ENCODE data around the gene RAPGEF1.

RAPGEF1 gene

DNA sequence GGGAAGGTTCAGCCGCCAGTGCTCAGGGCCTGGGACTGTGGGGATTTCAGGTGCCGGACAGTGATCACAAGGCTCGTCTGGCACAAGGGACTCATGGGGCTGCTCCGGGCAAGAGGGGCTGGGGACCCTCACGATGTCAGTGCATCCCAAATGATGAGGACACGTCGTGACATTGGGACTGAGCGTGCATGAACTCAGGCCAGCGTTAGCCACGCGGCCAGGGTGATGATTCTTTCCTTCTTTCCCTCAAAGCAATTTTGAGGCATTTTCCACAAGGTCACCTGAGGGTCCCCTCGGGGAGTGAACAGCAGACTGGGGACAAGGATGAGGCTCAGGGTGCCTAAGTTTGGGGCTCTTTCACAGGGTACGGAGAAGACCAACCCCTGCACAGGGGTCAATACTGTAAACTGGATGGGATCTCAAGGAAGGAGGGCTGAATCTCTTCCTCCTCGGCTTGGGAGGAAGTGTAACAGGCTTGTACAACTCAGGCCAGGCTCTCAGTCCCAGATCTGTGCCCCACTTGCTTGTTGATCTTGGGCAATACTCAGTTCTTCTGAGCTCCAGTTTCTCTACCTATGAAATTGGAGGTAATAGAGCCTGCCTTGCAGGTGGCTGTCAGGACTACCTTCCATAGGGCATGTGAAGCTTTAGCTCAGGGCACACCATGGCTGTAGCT, 116.1 kb downstream of the RAPGEF1 start:
- Histone ChIP-seq H3K27me3 (ENCODE audit: control insufficient read depth, insufficient read depth, low read length) (no peaks in the 10 kb centered on the region), H3K36me3 (ENCODE audit: control insufficient read depth, insufficient read depth, low read length) (peaks cover 38% of the 10 kb centered on the region), H3K4me3 (ENCODE audit: low read length) (no peak overlapping the region), H3K9ac (ENCODE audit: low read length) (no peak overlapping the region), H3K27ac (ENCODE audit: low read depth, low read length) (no peak overlapping the region), H3K4me1 (ENCODE audit: control insufficient read depth, insufficient read depth, low read length) (no peaks in the 10 kb centered on the region)

DNA sequence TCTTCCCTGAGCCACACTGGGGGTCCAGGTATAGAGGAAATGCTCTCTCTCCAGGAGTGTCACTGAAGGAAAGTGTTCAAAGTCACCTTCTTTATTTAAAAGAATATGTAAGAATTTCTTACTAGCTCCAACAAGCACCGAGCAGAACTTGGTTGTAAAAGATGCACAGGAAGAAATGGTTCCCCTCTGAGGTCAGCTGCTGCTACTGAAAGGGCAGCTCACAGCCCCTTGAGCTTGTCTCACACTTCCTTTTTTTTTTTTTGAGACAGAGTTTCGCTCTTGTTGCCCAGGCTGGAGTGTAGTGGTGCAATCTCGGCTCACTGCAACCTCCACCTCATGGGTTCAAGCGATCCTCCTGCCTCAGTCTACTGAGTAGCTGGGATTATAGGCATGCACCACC, 117.4 kb downstream of the RAPGEF1 start:
- Histone ChIP-seq H3K4me3 (ENCODE audit: low read length) (no peak overlapping the region), H3K4me1 (ENCODE audit: control insufficient read depth, insufficient read depth, low read length) (no peaks in the 10 kb centered on the region), H3K36me3 (ENCODE audit: control insufficient read depth, insufficient read depth, low read length) (peaks cover 40% of the 10 kb centered on the region), H3K9ac (ENCODE audit: low read length) (no peak overlapping the region), H3K27me3 (ENCODE audit: control insufficient read depth, insufficient read depth, low read length) (no peaks in the 10 kb centered on the region), H3K27ac (ENCODE audit: low read depth, low read length) (no peak overlapping the region)

DNA sequence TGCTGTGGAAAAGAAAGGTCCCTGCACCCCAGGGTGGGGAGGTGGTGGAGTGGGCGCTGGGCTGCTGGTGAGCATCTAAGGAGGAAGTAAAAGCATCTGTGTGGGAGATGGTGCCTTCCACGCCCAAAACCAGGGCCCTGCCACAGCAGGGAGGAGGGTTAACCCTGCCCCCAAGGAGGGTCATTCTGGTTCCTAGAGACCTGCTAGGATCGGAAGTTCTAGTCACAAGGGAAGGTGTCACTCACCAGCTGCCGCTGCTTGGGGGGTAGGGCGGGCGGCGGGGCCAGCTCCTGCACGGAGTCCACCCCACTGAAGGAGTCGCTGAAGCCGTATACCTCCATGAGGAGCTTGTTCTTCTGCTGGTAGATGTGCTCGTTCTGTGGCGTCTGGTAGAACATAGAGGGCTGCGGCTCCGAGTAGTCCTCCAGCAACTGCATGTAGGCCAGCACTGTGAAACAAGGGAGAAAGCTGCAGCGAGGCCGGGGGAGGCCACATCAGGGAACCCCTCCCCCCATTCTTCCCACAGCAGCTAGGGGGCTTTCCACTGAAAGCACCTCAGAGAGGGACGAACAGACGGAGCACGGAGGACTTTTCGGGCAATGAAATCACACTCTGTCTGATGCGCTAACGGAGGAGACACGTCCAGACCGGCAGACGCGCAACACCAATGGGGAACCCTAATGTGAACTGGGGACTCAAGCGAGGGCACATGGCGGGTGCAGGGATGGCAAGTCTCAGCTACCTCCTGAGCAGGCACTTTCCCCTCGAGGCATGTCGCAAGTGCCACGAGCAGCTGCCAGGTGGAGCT, 118.1 kb downstream of the RAPGEF1 start:
- H3K36me3 ChIP-seq (ENCODE audit: control insufficient read depth, insufficient read depth, low read length), result peaks cover 40% of the 10 kb centered on the region
- H3K4me3 ChIP-seq (ENCODE audit: low read length), result no peak overlapping the region
- H3K27ac ChIP-seq (ENCODE audit: low read depth, low read length), result no peak overlapping the region
- no peaks in the 10 kb centered on the region for H3K4me1 ChIP-seq (ENCODE audit: control insufficient read depth, insufficient read depth, low read length)
- H3K9ac ChIP-seq (ENCODE audit: low read length), result no peak overlapping the region
- H3K27me3 ChIP-seq (ENCODE audit: control insufficient read depth, insufficient read depth, low read length), result no peaks in the 10 kb centered on the region

- Histone ChIP-seq H3K27me3 (ENCODE audit: control insufficient read depth, insufficient read depth, low read length) (no peaks in the 10 kb centered on the region), H3K9ac (ENCODE audit: low read length) (no peak overlapping the region), H3K36me3 (ENCODE audit: control insufficient read depth, insufficient read depth, low read length) (peaks cover 37% of the 10 kb centered on the region), H3K4me3 (ENCODE audit: low read length) (no peak overlapping the region), H3K4me1 (ENCODE audit: control insufficient read depth, insufficient read depth, low read length) (no peaks in the 10 kb centered on the region), H3K27ac (ENCODE audit: low read depth, low read length) (no peak overlapping the region)
Observed at GRCh38 chr9:131620764-131621520, 118.9 kb downstream of the RAPGEF1 start.

- H3K27ac ChIP-seq (ENCODE audit: low read depth, low read length), result no peak overlapping the region
- no peak overlapping the region for H3K9ac ChIP-seq (ENCODE audit: low read length)
- H3K27me3 ChIP-seq (ENCODE audit: control insufficient read depth, insufficient read depth, low read length), result no peaks in the 10 kb centered on the region
- peaks cover 30% of the 10 kb centered on the region for H3K36me3 ChIP-seq (ENCODE audit: control insufficient read depth, insufficient read depth, low read length)
- no peaks in the 10 kb centered on the region for H3K4me1 ChIP-seq (ENCODE audit: control insufficient read depth, insufficient read depth, low read length)
- H3K4me3 ChIP-seq (ENCODE audit: low read length), result no peak overlapping the region
Observed at GRCh38 chr9:131619680-131620079, 120.2 kb downstream of the RAPGEF1 start.

GRCh38 chr9:131618785-131619184, 121.1 kb downstream of the RAPGEF1 start:
- Histone ChIP-seq H3K27me3 (ENCODE audit: control insufficient read depth, insufficient read depth, low read length) (no peaks in the 10 kb centered on the region), H3K9ac (ENCODE audit: low read length) (no peak overlapping the region), H3K4me3 (ENCODE audit: low read length) (no peak overlapping the region), H3K36me3 (ENCODE audit: control insufficient read depth, insufficient read depth, low read length) (peaks cover 21% of the 10 kb centered on the region), H3K4me1 (ENCODE audit: control insufficient read depth, insufficient read depth, low read length) (no peaks in the 10 kb centered on the region), H3K27ac (ENCODE audit: low read depth, low read length) (no peak overlapping the region)

GRCh38 chr9:131618071-131618479, 121.8 kb downstream of the RAPGEF1 start:
- H3K36me3 ChIP-seq (ENCODE audit: control insufficient read depth, insufficient read depth, low read length), result peaks cover 28% of the 10 kb centered on the region
- no peaks in the 10 kb centered on the region for H3K27me3 ChIP-seq (ENCODE audit: control insufficient read depth, insufficient read depth, low read length)
- H3K27ac ChIP-seq (ENCODE audit: low read depth, low read length), result no peak overlapping the region
- no peak overlapping the region for H3K4me3 ChIP-seq (ENCODE audit: low read length)
- H3K4me1 ChIP-seq (ENCODE audit: control insufficient read depth, insufficient read depth, low read length), result no peaks in the 10 kb centered on the region
- no peak overlapping the region for H3K9ac ChIP-seq (ENCODE audit: low read length)

DNA sequence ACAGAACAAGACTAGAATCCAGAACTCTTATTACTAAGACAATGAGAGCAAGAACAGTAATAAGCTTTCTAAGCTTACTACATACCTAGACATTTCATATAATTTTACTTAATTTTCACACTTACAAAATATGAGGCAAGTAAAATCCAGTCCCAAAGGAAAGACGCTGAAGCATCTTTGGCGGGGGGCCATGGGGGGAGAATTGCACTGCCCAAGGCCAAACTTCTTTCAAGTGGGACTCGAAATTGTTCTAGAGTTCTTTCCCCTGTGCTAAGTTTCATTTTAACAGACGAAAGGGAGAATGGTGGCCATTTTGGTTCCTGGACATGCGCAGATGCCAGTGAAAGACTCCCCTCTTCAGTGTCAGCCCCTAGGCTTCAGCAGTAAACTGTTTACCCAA, 122.3 kb downstream of the RAPGEF1 start:
- H3K9ac ChIP-seq (ENCODE audit: low read length), result no peak overlapping the region
- H3K27ac ChIP-seq (ENCODE audit: low read depth, low read length), result no peak overlapping the region
- H3K4me1 ChIP-seq (ENCODE audit: control insufficient read depth, insufficient read depth, low read length), result no peaks in the 10 kb centered on the region
- no peak overlapping the region for H3K4me3 ChIP-seq (ENCODE audit: low read length)
- no peaks in the 10 kb centered on the region for H3K27me3 ChIP-seq (ENCODE audit: control insufficient read depth, insufficient read depth, low read length)
- peaks cover 28% of the 10 kb centered on the region for H3K36me3 ChIP-seq (ENCODE audit: control insufficient read depth, insufficient read depth, low read length)

DNA sequence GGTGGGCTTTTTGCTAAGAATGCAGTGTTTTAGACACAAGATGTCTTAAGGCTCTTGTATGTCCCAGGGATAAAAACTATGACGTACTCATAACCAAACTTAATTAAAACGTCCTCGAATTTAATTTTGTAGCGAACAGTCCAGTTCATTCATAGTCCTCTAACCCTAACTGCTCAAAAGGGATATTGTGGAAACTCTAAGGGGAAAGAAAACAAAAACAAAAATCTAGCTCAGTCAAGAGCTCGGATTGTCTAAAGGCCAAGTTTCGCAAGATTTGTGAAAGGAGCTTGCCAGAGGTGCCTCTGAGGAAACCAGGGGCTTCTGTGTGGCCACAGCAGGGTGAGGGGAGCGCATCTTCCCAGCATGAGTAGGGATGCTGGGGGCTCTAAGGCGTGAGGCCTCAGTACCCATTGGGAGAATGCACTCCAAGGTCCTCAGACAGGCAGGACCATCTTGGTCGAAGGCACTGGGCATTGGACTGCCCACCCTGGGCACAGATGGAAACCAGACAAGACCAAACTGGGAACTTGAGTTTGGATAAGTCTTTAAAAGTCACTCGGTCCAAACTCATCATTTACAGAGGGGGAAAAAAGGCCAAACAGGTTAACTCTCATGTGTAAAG, 122.8 kb downstream of the RAPGEF1 start:
- H3K27ac ChIP-seq (ENCODE audit: low read depth, low read length), result no peak overlapping the region
- H3K4me1 ChIP-seq (ENCODE audit: control insufficient read depth, insufficient read depth, low read length), result no peaks in the 10 kb centered on the region
- no peak overlapping the region for H3K9ac ChIP-seq (ENCODE audit: low read length)
- H3K27me3 ChIP-seq (ENCODE audit: control insufficient read depth, insufficient read depth, low read length), result no peaks in the 10 kb centered on the region
- no peak overlapping the region for H3K4me3 ChIP-seq (ENCODE audit: low read length)
- H3K36me3 ChIP-seq (ENCODE audit: control insufficient read depth, insufficient read depth, low read length), result peaks cover 28% of the 10 kb centered on the region

GRCh38 chr9:131614340-131614915, 125.4 kb downstream of the RAPGEF1 start:
- Histone ChIP-seq H3K27me3 (ENCODE audit: control insufficient read depth, insufficient read depth, low read length) (no peaks in the 10 kb centered on the region), H3K4me3 (ENCODE audit: low read length) (no peak overlapping the region), H3K9ac (ENCODE audit: low read length) (no peak overlapping the region), H3K27ac (ENCODE audit: low read depth, low read length) (no peak overlapping the region), H3K4me1 (ENCODE audit: control insufficient read depth, insufficient read depth, low read length) (peaks cover 15% of the 10 kb centered on the region), H3K36me3 (ENCODE audit: control insufficient read depth, insufficient read depth, low read length) (peaks cover 21% of the 10 kb centered on the region)

DNA sequence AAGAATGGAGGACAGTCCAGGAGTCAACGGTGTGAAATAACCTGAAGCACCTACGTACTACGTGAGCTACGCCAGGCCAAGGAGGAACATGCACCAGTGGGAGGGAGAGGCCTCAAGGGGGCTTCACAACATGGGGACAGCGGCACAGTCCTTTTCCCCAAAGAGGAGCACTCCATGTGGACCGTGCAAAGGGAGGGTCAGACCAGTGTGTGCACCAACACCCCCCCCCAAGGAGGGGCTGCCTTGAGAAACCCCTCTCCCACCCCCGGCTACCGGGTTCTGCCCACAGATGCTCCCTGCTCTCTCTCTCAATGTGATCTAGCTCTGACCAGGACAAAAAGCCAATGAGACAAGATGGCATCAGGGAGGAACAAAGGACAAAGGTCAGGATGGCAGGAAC, 126.0 kb downstream of the RAPGEF1 start:
- H3K27ac ChIP-seq (ENCODE audit: low read depth, low read length), result no peak overlapping the region
- H3K27me3 ChIP-seq (ENCODE audit: control insufficient read depth, insufficient read depth, low read length), result no peaks in the 10 kb centered on the region
- no peak overlapping the region for H3K4me3 ChIP-seq (ENCODE audit: low read length)
- H3K9ac ChIP-seq (ENCODE audit: low read length), result no peak overlapping the region
- H3K36me3 ChIP-seq (ENCODE audit: control insufficient read depth, insufficient read depth, low read length), result peaks cover 16% of the 10 kb centered on the region
- peaks cover 20% of the 10 kb centered on the region for H3K4me1 ChIP-seq (ENCODE audit: control insufficient read depth, insufficient read depth, low read length)

- no peak overlapping the region for H3K4me3 ChIP-seq (ENCODE audit: low read length)
- peaks cover 26% of the 10 kb centered on the region for H3K4me1 ChIP-seq (ENCODE audit: control insufficient read depth, insufficient read depth, low read length)
- no peaks in the 10 kb centered on the region for H3K27me3 ChIP-seq (ENCODE audit: control insufficient read depth, insufficient read depth, low read length)
- H3K36me3 ChIP-seq (ENCODE audit: control insufficient read depth, insufficient read depth, low read length), result peaks cover 13% of the 10 kb centered on the region
- no peak overlapping the region for H3K9ac ChIP-seq (ENCODE audit: low read length)
- H3K27ac ChIP-seq (ENCODE audit: low read depth, low read length), result no peak overlapping the region
Observed at GRCh38 chr9:131612851-131613250, 127.0 kb downstream of the RAPGEF1 start.
